Activated effector memory CD4-positive, alpha-beta T cell treated with Interleukin-2 at 50 U/mL for 16 hours (primary cell): Measurements from ENCODE around the gene SPEM1.

Experiments used
- DNase-seq: peaks from one replicate; pipeline ENCODE4 v3.0.0-alpha.2; 2020

The SPEM1 gene, protein sequence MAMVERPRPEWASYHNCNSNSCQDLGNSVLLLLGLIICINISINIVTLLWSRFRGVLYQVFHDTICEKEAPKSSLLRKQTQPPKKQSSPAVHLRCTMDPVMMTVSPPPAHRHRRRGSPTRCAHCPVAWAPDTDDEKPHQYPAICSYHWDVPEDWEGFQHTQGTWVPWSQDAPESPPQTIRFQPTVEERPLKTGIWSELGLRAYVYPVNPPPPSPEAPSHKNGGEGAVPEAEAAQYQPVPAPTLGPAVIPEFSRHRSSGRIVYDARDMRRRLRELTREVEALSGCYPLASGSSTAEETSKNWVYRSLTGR

DNA sequence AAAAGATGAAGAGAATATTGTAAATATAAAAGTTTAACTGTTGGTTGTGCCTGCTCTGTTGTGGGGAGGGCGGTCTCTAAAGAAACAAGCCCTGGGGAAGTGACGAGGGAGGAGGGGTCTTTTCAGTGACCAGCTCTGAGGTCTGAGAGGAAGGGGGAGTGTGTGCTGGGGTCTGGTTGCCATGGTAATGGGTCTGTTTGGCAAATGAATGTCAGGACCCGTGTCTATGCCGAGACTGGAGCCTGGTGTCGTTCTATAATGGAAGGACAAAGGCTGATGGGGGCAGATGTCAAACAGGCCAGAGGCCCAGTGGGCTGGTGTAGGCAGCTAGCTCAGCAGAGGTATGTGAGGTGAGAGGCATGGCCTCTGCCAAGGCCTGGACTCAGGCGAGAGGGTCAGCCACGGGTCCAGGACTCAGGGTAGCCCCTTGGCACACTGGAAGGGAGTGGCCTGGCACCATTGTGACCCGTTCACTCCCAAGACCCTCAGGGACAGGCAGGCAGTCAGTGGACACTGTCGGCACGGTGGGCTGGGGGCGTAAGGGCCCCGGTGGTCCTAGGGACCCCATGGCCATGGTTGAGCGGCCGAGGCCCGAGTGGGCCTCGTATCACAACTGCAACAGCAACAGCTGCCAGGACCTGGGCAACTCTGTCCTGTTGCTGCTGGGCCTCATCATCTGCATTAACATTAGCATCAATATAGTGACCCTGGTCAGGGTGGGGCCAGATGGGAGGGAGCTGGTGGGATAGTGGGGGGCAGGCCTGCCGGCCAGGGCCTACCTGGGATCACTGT lies at the start of gene SPEM1:
Gene SPEM1 (plus strand): TSS at position 506 of the 792 bp plus-strand sequence. CDS start 61 bp downstream, at position 567.
- no peak for DNase-seq

DNA sequence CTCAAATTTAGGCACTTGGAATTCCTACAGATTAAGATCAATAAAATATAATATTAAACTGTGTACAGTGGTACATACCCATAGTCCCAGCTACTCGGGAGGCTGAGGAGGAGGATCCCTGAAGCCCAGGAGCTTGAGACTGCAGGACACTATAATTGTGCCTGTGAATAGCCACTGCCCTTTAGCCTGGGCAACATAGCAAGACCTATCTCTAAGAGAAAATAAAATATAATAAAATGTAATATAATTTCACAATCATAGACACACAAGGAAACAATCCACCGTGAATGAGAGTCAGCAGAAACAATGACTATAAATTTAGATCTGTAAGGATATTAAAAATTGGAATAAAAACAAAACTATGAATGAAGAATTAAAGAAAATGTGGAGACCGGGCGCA lies 49.3 kb upstream of the SPEM1 start:
- DNase-seq, result no peak

DNA sequence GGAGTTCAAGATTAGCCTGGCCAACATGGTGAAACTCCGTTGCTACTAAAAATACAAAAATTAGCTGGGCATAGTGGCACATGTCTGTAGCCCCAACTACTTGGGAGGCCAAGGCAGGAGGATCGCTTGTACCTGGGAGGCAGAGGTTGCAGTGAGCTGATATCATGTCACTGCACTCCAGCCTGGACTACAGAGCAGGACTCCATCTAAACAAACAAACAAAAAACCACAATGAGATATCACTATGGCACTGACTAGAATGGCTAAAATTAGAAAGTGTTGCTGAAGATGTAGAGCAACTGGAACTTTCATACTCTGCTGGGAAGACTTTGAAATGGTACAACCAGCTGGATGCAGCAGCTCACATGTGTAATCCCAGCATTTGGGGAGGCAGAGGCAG lies 45.8 kb upstream of the SPEM1 start:
- DNase-seq, result no peak

DNA sequence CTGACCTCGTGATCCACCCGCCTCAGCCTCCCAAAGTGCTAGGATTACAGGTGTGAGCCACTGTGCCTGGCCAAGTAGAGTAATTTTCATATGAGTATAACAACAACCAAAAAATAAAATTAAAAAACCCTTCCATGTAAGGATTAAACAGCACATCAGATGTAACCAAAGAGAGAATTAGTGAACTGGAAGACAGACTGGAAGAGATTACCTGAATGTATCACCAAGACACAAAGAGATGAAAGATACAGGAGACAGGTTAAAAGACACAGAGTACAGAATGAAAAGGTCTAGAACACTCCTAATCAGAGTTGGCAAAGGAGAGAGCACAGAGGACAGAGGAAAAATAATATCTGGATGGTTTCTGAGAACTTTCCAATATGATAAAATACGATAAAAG lies 41.0 kb upstream of the SPEM1 start:
- DNase-seq, result no peak

DNA sequence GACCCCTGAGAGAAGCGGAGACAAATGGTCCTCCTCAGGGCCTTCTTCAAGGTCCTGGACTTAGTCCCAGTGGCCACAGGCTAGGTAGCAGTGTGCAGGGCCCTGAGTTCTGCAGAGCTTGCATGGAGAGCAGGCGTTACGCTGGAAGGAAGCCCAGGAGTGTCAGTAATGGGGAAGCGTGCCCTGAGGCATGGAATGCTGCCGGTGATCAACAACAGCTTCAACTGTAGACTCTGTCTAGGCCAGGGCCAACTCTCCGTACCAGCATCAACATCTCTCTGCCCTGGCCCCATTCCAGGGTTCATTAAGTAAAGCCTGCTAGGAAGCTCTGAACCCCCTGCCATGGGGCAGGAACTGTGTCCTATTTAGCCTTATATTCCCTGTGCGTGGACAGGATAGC lies 39.8 kb upstream of the SPEM1 start:
- no peak for DNase-seq

- DNase-seq, result no peak
Measured at GRCh38 chr17:7380855-7381683, 39.1 kb upstream of the SPEM1 start, which contains the start of gene TNK1. Gene TNK1, plus strand, starts transcription at chr17:7381089. Its CDS starts 1,838 bp downstream, at chr17:7382927.

DNA sequence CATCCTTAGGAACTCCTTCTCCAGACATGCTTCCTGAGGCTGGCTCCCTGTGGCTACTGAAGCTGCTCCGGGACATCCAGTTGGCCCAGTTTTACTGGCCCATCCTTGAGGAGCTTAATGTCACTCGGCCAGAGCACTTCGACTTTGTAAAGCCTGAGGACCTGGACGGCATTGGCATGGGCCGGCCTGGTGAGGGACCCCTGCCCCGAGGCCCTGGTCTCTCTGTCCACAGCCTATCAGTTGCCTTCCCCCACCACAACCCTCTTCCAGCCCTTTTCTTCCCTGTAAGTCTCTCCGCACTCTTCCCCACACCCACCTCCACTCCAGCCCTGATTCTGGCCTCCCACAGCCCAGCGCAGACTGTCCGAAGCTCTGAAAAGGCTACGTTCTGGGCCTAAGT lies 37.2 kb upstream of the SPEM1 start:
- no peak for DNase-seq

GRCh38 chr17:7383371-7383741 lies 36.8 kb upstream of the SPEM1 start:
- no peak for DNase-seq

DNA sequence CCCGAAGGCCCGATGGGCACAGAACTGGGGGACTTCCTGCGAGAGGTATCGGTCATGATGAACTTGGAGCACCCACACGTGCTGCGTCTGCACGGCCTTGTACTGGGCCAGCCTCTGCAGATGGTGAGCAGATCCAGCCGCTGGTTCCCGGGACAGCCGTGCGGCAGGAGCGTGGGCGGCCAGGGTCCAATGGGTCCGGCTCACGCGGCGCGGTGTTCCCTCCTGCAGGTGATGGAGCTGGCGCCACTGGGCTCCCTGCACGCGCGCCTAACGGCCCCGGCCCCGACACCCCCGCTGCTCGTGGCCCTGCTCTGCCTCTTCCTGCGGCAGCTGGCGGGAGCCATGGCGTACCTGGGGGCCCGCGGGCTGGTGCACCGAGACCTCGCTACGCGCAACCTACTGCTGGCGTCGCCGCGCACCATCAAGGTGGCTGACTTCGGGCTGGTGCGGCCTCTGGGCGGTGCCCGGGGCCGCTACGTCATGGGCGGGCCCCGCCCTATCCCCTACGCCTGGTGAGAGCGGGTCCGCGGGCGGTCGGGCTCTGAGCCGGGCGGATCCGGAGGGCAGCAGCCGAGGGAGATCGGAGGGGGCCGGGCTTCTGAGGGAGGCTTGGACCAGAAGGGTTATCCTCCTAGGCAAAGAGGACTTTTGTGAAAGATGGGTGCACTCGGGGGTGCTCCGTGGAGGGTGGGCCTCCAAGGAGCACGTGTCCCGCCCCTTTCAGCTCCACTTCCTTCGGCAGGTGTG lies 36.2 kb upstream of the SPEM1 start:
- peak; percentile 77 for DNase-seq

GRCh38 chr17:7384489-7385081 lies 35.5 kb upstream of the SPEM1 start:
- no peak for DNase-seq

- DNase-seq, result no peak
Measured at GRCh38 chr17:7388856-7389255, 31.3 kb upstream of the SPEM1 start.

DNA sequence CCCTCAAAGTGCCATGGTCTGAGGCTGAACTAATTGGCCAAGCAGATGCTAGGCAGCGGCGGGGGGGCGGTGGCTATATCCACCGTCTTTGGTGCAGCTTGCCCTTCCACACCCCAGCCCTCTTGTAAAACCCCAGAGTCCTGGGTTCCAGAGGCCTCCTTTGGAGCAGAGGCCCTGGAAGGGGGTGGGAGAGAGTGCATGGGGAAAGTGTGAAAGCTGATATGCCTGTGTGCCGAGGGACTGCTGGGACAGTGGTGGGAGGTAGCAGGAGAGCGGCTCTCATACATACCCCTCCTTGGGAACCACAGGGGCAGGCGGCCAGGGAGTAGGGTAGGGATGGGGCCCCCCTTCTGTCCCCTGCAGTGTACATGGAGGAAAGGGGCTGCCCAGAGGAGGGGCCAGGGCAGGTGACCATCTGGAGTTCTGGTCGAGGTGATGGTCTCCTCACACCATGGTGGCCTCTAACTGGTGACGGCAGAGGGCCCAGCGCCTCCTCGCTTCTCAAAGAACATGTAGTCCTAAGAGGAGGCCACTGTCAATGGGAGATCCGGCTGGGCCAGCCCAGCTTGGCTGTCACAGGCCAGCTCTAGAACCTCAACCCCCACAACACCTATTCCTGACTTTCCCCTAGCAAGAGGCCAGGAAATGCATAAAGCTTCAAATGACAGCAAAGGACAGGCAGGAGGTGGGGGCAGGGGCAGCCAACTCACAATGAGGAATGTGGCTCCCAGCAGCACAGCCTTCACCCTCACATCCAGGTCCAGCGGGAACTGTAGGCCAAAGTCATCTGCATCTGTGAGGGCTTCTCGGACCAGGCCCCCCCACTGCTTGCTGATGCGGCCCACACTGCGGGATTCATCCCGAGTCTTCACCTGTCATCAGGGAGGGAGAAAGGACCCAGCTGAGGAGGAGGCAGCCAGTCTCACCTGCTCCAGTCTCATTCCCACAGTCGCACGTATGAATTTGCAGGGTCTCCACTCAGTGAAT lies 29.9 kb upstream of the SPEM1 start:
- no peak for DNase-seq

GRCh38 chr17:7391307-7391706 lies 28.8 kb upstream of the SPEM1 start:
- DNase-seq, result no peak

- no peak for DNase-seq
Measured at GRCh38 chr17:7392696-7393612, 27.2 kb upstream of the SPEM1 start.

GRCh38 chr17:7393613-7394451 lies 26.3 kb upstream of the SPEM1 start:
- peak; percentile 31 for DNase-seq

GRCh38 chr17:7394452-7395191 lies 25.5 kb upstream of the SPEM1 start, which contains the start of gene PLSCR3:
Gene PLSCR3, minus strand, starts transcription at chr17:7394525. Its CDS starts 415 bp downstream, at chr17:7394110.
- peak; percentile 80 for DNase-seq

- no peak for DNase-seq
Measured at GRCh38 chr17:7396147-7396546, 24.0 kb upstream of the SPEM1 start.

- no peak for DNase-seq
Measured at GRCh38 chr17:7398612-7399011, 21.5 kb upstream of the SPEM1 start.
